Activated T-cell treated with anti-CD3 and anti-CD28 coated beads, Interleukin-2, amount 50 U/mL, for 1 hour (primary cell): ENCODE results near the gene MNX1.

Experiments
- DNase-seq: peaks from one replicate; pipeline ENCODE4 v3.0.0-alpha.2; 2020

MNX1 gene

DNA sequence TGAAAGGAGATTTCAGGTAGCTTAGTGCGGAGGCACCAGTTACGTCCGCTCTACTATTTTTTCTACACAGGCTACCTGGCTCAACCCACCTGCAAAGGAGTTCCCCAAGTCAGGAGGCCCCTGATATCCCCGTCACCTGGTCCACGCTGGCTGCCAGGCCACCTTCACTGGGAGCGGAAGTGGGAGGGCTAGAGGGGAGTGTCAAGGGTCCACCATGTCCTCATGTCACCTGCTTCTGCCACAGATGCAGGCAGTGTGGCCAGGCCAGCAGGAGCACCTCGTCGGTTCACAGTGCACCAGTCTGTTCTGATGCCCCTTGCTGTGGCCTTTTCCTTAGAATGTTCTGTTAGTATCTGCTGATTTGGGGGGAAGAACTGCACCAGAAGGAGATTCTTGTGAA is 44.1 kb downstream of the MNX1 start:
- no peak for DNase-seq

DNA sequence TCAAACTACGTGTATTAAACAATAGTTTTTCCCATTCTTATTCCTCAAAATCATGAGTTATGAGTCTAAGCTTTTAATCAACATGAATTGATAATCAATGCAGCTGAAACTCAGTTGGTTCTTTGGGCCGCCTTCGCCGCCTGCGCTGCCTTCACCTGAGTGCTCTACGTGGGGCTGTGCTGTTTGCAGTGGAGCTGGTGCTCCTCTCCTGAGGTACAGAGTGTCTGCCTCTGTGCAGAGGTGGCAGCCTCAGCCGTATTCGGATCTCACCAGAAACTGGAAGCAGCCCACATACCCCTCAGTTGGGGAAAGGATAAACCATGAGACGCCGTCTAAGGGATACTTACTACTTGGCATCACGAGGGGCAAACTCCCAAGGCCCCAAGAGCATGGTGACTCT is 45.5 kb downstream of the MNX1 start:
- no peak for DNase-seq

DNA sequence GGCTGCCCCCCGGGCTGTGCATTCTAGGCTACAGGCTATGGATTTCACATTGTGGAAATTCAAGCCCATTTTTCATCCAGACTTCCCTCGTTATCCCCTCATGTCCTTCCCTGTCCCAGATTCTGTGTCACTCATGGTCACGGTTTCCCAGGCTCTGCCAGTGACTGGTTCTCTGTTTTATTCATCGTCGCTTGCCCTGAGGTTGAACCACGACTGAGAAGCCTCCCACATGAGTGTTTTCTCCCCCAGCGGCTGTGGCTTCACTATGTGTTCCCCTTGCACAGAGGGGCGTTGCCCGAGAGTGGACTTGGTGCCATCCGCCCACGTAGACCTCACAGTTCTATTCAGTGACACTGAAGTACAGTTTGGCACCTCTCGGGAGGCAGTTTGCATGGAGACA is 47.0 kb downstream of the MNX1 start:
- DNase-seq: no peak

DNA sequence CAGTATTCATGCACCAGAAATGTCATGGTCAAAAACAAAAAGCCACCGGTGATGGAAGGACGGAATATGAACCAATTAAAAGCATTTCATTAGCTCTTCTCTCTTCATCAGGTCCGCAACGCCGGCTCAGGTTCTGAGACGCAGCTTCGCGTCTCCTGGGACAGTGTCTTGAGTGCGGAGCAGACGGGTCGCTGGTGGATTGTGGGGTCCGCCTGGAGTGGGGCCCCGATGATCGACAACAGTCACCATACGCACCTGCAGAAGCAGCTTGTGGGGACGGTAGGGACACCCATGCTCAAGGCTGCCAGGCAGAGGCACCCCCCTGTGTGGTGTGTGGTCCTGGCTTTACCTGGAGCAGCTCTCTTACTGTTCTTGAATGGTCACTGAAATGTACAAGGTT is 47.6 kb downstream of the MNX1 start:
- DNase-seq: no peak

DNA sequence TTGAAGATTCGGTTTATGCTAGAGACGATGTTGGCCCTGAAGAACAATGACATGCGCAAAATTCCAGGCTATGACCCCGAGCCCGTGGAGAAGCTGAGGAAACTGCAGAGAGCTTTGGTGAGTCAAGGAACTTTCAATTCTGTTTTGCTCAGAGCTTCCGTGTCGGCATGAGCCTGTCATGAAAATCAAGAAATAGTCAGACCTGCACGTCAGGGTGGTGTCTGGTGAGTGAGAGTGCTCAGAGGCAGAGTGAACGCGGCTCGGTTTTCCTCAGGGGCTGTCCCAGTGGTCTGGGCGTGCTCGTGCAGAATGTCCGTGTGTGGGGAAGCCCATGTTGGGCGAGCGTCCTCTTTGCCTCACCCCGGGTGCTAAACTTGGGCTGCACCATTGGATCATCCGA is 48.3 kb downstream of the MNX1 start:
- DNase-seq: no peak

DNA sequence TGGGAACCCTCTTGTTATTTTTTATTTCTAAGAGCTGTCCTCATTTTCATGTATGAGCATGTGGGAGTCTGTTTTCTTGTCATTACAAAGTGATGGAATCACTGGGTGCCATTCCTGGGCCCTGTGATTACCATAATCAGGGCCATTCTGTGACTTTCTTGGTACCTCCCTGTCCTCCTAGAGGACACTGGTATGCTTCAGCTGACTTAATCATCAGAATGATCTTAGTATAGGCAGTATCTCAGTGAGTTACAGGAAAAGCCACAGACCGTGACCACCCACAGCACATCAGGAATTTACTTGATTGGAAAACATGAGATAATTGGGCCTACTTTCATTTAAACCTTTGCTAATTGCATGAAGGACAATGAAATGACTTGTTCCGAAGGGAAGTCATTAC is 53.7 kb downstream of the MNX1 start:
- no peak for DNase-seq

DNA sequence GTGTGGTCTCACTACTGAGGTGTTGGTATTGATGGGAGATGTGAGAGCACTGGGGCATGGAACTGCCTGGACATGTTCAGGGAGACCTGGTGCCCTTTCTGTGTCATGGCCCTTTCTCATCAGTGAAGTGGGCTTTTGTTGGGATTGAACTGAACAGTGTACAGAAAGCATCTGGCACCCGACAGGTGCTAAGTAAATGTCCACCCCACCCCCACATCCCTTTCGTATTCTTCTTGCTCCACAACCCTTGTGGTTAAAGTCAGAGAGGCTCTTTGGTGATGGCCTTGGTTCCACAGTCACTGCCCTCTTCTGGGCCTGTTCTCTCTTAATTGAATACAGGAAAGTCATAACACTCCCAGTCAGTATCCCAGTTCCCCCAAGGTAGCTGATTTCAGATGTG is 55.5 kb downstream of the MNX1 start:
- no peak for DNase-seq
